Activated CD4-positive, CD25-positive, alpha-beta regulatory T cell treated with anti-CD3 and anti-CD28 coated beads, Interleukin-2, amount 50 U/mL, for 16 hours (primary cell): ENCODE results near the gene RABGGTB.
"Not testable (repeated sequence)": the region's sequence is repeated elsewhere in the genome, so short reads cannot be mapped to it uniquely, and the experiment has no call there.

ENCODE experiments used
- DNase-seq: peaks from one replicate; pipeline ENCODE4 v3.0.0-alpha.2; 2020; ENCODE audit warnings: low read depth, low spot score

RABGGTB gene

DNA sequence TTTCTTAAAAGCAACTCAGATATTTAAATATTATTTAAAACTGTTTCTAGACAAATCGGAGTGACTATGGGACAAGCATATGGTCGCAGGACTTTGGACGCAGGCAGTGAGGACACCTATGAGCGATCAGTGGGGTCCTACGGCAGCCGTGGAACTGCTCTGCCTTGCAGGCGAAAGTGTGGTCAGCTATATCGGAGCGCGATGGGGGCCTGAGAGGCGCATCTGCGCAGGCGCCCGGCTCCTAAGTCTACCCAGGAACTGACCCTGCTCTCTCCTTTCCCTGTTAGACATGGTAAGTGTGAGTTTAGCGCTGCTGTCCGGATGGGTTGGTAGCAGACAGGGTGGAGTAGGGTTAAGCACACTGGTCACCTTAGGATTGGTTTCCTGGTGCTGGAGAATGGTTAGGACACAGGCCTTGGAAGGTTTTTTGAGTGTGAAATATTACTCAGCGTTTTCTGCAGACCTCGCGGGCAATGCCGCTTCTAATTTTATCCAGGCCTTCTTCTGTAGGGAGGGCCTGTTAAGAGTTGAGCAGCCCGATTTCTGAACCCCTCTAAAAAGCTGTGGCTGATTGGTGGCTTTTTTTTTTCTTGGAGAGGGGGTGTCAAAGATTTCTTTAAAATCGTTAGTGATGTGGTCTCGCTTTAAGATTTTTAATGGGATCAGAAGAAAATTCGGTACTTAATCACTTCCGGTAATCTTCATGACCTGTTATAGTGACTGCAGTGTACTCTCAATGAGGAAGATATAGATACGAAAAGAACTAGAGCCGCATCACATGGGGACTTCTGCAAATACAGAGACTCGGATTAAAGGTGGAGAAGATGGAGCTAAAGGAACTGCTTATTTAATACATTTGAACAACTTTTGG lies at the start of gene RABGGTB:
RABGGTB (plus strand) TSS at position 274 of the 871 bp plus-strand sequence; CDS start at position 290, 16 bp downstream.
- DNase-seq = peak; percentile 84

DNA sequence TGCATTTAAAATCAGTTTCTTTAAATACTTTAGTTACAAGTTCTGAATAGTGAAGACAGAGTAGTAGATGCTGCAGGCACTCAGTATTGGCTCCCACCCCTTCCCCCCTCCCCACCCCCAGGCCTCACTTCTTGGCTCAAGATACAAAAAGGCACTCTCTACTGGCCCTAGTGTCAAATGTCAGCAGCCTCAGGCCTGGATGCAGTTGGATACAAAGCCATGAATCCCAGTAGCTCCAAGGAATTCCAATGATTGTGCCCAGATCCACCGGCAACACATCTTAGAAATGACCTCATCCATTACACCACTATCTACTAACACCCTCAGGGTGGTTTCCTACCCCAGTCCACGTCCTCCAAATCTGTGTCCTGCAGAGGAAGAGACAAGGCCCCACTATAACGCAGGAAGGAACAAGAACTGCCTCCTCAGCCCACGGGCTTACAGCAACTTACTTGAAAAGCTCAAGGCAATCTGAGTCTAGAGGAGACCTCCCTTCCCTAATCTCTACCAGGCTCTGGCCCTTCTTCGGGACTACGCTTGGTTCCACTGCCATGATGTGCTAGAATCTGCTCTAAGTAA lies 43.9 kb upstream of the RABGGTB start:
- no peak for DNase-seq

DNA sequence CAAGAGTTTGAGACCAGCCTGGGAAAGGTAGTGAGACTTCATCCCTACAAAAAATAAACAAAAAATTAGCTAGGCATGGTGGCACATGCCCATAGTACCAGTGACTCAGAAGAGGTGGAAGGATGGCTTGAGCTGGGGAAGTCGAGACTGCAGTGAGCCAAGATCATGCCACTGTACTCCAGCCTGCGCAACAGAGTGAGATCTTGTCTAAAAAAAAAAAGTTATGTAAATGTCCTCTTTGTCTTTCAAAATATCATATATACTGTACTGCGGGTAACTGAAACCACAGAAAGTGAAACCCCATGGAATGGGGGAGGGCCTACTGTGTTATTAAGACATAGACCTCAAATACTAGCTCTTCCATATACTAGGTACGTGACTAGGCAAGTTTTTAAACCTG lies 40.8 kb upstream of the RABGGTB start:
- DNase-seq = no peak

DNA sequence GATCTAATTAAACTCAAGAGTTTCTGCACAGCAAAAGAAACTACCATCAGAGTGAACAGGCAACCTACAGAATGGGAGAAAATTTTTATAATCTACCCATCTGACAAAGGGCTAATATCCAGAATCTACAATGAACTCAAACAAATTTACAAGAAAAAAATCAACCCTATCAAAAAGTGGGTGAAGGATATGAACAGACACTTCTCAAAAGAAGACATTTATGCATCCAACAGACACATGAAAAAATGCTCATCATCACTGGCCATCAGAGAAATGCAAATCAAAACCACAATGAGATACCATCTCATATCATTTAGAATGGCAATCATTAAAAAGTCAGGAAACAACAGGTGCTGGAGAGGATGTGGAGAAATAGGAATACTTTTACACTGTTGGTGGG lies 28.8 kb upstream of the RABGGTB start:
- not testable (repeated sequence) for DNase-seq

DNA sequence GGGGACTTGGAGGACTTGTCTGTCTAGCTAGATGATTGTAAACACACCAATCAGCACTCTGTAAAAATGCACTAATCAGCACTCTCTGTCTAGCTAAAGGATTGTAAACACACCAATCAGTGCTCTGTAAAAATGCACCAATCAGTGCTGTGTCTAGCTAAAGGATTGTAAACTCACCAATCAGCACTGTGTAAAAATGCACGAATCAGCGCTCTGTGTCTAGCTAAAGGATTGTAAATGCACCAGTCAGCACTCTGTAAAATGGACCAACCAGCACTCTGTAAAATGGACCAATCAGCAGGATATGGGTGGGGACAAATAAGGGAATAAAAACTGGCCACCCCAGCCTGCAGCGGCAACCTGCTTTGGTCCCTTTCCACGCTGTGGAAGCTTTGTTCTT lies 27.5 kb upstream of the RABGGTB start:
- not testable (repeated sequence) for DNase-seq

DNA sequence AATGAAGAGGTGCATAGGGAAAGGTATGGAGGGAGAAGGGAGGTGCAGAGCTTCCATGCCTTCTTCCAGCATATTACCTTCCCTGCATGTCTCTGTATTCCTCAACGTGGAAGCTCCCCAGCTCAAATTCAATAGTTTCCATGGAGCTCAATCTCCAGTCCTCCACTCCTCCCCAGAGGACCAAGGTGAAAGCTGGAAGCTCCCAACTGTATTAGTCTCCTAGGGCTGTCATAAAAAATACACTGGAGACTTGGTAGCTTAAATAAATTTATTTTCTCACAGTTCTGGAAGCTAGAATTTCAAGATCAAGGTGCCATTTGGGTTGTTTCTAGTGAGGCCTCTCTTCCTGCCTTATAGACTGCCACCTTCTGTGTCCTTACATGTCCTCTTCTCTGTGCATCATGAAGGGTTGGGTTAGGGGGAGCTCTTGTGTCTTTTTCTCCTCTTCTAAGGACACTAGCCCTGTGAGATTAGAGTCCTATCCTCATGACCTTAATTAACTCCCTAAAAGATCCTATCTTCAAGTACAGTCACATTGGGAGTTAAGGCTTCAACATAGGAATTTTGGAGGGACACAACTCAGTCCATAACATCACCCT lies 21.9 kb upstream of the RABGGTB start:
- DNase-seq = no peak

DNA sequence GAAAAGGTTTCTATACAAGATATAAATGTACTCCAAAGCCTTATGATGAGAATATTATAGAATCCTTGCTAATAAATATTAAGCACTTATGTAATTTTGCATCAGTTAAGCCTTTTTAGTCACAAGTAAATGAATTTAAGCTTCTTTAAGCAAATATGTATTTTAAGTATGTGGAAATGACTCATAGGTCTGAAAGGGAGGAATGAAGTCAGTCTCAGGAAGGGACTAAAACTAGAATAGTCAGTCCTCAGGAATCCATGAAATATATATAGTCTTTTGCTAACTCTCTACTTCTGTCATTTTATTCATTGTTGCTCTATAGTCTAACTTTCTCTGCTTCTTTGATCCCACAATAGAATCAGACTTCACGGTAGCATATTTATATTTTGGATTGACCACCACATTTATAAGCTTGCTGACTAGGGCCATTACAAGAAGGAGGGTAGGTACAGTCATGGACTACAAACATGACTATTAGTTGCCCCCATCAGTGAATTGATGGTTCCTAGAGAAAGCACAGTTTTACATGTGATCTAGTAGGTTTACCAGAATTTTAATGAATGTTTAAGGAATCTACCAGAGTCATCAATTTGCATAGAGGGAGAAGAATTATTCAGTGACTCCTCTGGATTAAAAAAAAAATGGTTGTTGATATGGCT lies 20.2 kb upstream of the RABGGTB start:
- no peak for DNase-seq

DNA sequence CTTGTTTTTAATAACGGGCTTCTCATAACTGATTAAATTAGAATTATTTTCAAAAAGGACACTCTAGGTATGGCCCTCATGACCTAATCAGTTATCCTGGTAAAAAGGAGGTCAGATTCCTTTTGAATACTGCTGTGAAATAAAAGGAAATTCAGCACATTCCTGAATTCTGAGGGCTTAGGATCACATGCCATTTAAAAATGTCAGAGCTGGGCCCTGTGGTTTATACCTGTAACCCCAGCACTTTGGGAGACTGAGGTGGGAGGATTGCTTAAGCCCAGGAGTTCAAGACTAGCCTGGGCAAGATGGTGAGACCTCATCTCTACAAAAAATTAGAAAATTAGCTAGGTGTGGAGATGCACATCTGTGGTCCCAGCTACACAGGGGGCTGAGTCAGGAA lies 18.0 kb upstream of the RABGGTB start:
- DNase-seq = no peak

DNA sequence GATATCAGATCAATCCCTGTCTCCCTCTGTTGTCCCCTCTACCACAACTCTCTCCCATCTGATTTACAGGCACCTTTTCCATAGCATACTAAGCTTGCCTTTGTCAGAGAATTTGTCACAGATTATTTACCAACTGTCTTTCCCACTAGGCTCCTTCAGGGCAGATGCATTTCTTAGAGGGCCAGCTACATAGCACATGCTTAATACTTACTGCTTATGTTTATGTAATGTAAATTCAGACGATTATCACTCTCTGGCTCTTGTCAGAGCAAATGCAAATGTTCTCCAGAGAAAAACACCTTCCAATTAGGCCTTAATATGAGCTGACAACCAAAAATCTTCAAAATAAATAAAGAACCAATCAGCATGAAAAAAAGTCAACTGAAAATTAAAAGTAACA lies 15.3 kb upstream of the RABGGTB start:
- no peak for DNase-seq

DNA sequence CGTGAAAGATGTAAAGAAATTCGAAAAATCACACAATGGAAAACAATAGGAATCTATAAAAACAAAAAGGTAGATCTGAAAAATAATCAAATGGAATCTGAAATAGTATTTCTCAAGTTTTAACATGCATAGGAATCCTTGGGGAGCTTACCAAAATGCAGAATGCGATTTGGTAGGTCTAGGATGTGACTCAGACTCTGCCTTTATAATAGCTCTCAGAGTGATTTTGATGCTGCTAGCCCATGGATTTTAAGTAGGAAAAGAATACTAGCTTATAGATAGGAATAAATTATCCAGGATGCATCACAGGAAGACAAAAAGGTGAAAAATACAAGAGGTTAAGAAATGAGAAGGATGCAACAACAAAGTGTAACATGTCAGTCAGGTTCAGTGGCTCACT lies 14.1 kb upstream of the RABGGTB start:
- DNase-seq = no peak

DNA sequence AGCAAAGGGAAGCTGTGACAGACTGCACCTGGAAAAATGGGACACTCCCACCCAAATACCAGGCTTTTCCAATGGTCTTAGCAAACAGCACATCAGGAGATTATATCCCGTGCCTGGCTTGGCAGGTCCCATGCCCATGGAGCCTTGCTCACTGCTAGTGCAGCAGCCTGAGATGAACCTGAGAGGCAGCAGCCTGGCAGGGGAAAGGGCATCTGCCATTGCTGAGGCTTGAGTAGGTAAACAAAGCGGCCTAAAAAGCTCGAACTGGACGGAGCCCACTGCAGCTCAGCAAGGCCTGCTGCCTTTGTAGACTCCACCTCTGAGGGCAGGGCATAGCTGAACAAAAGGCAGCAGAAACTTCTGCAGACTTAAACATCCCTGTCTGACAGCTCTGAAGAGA lies 8.2 kb upstream of the RABGGTB start:
- DNase-seq = not testable (repeated sequence)

DNA sequence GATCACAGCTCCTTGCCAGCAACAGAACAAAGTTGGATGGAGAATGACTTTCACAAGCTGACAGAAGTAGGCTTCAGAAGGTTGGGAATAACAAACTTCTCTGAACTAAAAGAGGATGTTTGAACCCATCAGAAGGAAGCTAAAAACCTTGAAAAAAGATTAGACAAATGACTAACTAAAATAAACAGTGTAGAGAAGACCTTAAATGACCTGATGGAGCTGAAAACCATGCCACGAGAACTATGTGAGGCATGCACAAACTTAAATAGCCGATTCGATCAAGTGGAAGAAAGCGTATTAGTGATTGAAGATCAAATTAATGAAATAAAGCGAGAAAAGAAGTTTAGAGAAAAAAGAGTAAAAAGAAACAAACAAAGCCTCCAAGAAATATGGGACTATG lies 7.4 kb upstream of the RABGGTB start:
- DNase-seq = not testable (repeated sequence)

DNA sequence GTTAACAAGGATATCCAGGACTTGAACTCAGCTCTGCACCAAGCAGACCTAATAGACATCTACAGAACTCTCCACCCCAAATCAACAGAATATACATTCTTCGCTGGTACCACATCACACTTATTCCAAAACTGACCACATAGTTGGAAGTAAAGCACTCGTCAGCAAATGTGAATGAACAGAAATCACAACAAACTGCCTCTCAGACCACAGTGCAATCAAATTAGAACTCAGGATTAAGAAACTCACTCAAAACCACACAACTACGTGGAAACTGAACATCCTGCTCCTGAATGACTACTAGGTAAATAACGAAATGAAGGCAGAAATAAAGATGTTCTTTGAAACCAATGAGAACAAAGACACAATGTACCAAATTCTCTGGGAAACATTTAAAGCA lies 5.9 kb upstream of the RABGGTB start:
- not testable (repeated sequence) for DNase-seq

DNA sequence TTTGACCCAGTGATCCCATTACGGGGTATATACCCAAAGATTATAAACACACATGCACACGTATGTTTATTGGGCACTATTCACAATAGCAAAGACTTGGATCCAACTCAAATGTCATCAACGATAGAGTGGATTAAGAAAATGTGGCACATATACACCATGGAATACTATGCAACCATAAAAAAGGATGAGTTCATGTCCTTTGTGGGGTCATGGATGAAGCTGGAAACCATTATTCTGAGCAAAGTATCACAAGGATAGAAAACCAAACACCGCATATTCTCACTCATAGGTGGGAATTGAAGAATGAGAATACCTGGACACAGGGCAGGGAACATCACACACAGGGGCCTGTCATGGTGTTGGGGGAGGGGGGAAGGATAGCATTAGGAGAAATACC lies 2.1 kb upstream of the RABGGTB start:
- not testable (repeated sequence) for DNase-seq

DNA sequence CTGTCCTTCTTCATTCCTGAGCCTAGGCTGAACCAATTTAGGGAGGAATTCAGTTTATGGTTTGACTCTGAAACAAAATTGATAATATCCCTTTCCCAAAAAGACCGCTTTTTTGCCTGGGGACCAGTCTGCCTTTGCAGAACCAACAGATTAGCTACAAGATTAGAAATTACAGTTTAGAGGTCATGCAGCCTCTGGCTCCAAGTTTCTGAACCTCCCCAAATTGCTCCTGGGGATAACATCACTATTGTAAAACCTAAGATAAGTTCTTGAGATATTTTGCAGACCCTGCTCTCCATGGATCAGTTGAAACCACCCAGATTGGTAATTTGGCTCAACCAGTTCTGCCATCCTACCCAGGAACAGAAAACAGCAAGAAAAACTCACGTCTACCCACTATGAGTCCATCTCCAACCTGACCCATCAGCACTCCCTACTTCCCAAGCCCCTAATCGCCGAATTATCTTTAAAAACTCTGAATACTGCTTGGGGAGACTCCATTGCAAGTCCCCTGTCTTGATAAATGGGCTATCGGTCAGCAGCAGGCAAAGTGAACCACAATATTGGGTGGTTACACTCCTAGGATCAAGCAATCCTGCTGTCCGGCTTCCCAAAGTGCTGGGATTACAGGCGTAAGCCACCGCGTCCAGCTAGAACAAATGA lies 605 bp upstream of the RABGGTB start:
- no peak for DNase-seq

DNA sequence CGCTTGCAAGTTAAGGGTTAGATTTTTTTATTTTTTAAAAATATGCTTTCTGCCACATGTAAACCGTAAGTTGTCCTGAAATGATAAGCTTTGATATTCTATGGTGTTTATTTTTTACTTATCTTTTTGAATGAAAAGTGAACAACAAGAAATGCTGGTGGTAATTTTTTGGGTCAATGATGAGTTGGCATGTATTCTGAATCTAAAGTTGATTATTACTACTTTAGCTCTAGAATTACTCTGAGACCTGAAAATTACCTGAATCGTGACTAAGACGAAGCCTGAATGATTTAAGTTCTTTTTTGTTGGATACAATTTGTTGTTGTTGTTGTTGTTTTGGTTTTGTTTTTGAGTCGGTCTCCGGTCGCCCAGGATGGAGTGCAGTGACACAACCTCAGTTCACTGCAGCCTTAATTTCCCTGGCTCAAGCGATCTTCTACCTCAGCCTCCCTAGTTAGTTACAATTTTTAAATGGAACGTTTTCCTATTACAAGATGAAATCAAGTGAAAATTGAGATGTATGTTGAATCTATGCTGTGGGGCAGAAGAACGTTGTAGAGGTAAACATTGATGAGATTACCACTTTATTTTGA lies 941 bp downstream of the RABGGTB start:
- DNase-seq = no peak

DNA sequence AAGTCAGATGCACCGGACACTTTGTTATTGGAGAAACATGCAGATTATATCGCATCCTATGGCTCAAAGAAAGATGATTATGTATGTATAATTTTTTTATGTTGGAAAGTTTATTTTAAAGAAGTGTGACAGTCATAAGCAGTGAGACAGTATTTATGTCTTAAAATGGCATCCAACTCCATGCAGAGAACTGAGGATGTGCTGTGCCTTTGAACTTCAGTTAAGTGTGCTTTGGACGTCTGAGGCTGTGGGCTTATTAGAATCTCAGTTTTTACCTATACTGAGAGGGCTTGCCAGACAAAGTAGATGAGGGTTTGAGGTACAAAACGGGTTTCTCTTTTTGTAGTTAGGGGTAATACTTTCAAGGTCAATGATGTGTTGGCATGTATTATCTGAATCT lies 1.5 kb downstream of the RABGGTB start:
- DNase-seq = no peak

DNA sequence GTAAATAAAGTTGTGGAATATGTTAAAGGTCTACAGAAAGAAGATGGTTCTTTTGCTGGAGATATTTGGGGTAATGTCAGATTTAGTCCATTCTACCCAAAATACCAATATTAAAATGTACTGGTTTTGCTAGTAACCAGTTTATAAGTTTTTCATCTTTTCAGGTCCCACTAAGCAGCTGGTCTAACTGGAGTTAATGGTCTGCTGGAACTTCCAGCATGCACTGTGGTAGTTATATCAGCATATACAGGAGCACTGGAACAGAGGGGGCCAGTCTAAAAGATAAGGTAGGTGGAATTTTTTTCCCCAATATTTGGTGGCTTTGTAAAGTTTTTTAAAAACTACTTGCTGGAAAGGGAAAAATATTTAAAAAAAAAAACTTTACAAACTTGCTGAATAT lies 3.9 kb downstream of the RABGGTB start:
- DNase-seq = no peak

DNA sequence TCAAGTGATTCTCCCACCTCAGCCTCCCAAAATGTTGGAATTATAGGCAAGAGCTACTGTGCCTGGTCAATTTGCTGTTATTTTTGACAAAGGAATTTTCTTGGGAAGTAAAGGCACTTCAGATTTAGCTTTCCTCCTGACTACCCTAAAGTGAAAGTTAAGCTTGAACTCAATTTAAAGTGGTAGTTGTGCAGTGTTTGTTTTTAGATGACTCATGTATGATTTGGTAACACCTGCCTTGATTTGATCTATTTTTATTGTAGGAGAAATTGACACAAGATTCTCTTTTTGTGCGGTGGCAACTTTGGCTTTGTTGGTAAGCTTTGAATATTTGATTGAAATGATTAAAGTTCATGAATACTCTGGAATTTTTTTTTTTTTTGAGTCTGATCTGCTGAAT lies 5.0 kb downstream of the RABGGTB start:
- no peak for DNase-seq

DNA sequence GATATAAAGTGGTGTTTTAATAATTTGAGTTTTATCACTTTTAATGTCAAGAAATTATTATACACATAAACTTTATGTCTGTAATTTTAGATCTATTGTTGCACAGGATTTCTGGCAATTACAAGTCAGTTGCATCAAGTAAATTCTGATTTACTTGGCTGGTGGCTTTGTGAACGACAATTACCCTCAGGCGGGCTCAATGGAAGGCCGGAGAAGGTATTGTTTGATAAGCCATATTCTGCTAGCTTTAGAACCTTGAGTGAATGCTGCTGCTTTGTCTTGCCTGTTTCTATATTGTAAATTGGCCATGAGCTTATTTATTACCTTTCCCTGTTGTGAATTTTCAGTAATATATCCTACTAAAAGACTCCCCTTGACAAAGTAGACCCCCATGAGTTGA lies 6.0 kb downstream of the RABGGTB start:
- DNase-seq = no peak

DNA sequence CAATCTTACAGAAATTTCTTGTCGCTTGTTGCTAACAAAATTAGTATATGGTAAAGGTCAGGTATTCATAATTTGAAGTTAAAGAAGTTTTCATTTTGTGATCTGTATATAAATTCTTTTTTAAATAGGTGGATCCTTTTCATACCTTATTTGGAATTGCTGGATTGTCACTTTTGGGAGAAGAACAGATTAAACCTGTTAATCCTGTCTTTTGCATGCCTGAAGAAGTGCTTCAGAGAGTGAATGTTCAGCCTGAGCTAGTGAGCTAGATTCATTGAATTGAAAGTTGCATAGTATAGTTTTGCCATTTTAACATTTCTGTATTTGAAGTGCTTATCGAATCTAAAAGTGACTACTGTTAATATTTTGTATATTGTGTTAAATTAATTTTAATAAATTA lies 8.3 kb downstream of the RABGGTB start:
- DNase-seq = no peak
